ENCODE measurements around the gene CSTF1.
"Not testable (repeated sequence)": the region's sequence is repeated elsewhere in the genome, so short reads cannot be mapped to it uniquely, and the experiment has no call there.

The CSTF1 gene

DNA sequence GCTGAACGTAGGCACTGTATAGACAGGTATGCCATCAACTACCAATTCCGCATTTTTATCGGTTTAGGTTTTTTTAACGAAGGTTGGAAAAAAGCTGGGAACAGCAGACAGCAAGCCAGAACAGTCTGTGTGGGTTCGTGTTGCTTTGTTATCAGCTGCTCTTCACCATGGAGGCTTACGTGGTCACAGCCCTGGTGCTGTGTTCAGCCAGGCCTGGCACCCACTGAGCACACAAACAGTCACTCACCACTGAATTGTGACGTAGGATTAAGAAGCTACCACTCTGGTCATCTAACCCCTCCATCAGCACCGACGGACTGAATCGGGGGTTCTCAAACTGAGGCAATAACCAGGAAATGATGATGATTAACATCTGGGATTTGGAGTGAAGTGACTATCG lies 20.5 kb upstream of the CSTF1 start:
- DNase-seq = no peak

DNA sequence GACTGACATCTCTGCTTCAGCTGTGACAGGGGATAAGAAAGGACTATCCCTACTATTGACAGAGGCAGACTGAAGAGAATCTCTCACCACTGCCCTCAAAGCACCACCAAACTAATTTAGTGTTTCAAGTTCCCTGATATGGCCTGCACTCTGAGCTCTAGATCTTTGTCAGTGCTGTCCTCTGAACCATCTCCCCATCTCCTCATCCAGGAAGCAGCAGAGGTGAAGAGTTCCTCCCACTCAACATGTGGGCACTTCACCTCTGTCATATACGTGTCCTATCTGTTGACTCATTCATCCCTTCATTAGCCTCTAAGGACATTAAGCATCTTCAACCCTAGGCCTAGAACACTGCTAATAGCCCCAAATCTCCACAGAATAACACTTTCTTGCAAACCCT lies 19.6 kb upstream of the CSTF1 start:
- no peak for DNase-seq

DNA sequence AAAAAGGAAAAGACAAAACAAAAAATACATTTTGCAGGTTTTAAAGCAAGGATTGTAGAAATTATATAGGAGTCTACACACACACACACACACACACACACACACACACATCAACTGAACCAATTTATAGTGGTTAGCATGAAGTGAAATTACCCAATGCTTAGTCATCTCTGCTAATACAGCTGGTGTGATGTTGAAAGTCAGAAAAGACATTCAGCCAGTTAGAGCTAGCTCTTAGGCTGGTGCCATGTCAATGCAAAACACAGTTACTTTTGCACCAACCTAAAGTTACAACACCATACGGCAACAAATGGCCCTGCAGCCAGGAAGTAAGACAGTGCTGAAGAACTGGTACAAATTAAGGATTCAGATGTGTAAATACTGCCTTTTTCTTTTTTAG lies 18.5 kb upstream of the CSTF1 start:
- no peak for DNase-seq

- no peak for DNase-seq
Observed at GRCh38 chr20:56376331-56376730, 16.1 kb upstream of the CSTF1 start.

- DNase-seq = no peak
Observed at GRCh38 chr20:56378386-56378785, 14.1 kb upstream of the CSTF1 start.

- no peak for DNase-seq
Observed at GRCh38 chr20:56380375-56380774, 12.1 kb upstream of the CSTF1 start.

- DNase-seq = no peak
Observed at GRCh38 chr20:56381501-56381900, 10.9 kb upstream of the CSTF1 start.

GRCh38 chr20:56382696-56383095 lies 9.7 kb upstream of the CSTF1 start:
- DNase-seq = no peak

DNA sequence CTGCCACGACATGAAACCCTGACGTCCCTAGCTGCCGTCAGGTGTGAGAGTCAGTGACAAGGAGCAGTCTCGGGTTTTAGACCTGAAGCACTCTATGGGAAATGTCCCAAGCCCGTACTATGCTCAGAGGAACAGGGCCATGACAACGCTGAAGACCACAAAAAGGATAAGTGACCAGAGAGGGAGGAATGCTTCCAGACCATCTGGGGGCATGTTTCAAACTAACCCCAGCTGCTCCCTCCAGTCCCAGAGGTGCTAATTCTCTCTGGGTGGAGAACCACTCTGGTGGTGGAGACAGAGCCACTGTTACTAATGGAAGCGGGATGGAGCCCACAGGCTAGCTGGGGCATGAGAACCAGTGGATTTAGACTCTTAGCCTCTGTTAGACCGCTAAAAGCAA lies 9.1 kb upstream of the CSTF1 start:
- no peak for DNase-seq

DNA sequence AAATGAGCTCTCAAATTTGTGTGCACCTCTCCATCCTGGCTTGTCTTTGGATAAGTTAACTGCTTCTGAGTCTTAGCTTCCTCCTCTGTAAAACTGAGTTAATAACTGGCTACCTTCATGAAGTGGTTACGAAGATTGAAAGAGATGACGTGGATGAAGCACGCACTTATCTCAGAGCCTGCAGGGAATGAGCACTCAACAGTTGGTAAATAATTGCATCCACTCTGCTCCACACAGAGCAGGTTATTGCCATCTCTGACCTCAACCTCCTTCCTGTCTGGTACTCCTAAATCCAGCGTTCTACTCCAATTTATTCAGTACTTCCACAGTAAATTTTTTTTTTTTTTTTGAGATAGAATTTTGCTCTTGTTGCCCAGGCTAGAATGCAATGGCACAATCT lies 7.3 kb upstream of the CSTF1 start:
- DNase-seq = no peak

DNA sequence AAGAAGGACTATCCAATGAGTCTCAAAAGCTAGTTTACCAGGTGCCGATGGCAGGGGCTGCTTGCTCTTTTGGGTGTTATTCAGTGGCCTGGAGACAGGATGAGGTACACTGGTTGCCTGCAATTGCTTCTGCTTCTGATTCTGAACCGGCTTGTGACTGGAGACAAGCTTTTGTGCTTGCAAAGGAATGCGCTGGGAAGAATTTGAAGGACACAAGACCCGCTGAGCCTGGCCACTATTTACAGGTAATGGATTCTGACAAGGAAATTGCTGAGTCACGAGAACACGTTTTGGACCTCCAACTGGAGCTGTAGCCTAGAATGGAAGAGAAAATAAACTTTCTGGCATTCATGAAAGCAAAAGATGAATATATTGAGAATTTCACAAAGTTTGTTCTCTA lies 6.2 kb upstream of the CSTF1 start:
- DNase-seq = no peak

- DNase-seq = no peak
Observed at GRCh38 chr20:56388882-56389281, 3.6 kb upstream of the CSTF1 start.

DNA sequence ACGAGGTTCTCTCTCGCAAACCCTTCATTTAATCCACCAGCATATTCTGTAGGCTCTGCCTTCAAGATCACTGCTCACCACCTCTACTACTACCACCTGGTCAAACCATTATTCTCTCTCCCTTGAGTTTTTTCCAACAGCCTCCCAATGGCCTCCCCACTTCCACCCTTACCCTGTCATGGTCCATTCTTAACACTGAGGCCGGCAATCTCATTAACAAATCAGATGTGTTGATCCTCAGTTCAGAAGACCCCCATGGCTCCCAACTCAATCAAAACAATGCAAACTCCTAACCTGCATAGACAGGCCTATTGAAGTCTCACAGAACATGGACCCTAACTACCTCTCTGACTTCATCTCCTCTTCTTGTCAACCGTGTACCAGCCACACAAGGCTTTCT lies 2.6 kb upstream of the CSTF1 start:
- no peak for DNase-seq

DNA sequence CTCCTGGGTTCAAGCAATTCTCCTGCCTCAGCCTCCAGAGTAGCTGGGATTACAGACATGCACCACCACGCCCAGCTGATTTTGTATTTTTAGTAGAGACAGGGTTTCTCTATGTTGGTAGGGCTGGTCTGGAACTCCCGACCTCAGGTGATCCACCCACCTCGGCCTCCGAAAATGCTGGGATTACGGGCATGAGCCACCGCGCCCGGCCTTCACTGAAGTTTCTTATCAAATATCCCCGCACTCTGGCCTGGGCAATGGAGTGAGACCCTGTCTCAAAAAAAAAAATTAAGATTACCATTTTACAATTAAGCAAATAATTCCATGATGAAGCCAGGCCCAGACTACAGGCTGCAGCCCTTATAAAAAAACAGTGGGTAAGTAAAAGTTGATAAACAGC lies 2.0 kb upstream of the CSTF1 start:
- not testable (repeated sequence) for DNase-seq

DNA sequence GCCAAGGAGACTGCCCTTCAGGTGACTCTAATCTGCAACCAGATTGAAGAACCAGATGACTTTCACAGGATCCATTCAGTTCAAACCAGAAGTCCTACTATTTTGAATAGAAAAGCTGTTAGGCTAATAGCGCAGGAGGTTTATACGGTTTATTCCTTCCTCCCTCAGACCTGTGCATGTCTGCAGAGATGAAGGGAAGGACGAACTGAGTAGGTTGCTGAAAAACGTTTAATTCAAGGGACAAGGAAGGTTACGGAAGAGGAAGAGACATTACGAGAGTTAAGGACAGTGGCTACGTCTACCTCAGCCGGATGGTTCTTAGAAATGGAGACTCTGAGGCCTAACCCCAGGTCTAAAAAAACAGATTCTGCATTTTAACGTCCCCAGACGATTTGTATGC lies 1.4 kb upstream of the CSTF1 start:
- no peak for DNase-seq

GRCh38 chr20:56391596-56392131 lies 781 bp upstream of the CSTF1 start:
- DNase-seq = no peak

DNA sequence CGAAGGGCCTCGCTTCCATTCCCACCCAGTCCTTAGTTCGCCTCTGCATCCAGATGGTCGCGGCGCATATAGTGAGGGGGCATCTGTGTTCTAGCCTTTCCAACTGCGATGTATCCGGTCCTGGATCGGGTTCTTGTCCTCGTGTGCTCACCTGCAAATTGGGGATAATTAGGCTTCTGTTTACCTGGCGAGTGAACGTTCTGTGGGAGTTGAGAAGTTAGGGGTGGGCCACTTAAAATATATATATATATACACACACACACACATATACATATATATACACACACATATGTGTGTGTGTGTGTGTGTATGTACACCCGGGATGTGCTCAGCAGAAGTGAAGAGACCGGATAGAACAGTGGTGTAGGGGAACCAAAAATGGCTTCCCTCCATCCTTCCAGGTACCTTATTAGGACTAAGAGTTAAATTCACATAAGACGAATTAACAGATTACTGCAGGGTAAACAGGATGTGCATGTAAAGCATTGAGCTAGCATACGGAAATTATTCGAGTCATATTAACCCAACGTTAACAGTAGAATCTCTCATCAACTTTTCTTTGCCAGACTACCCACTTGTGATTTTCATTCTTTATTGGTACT lies 537 bp downstream of the CSTF1 start:
- DNase-seq = no peak

- DNase-seq = no peak
Observed at GRCh38 chr20:56393653-56394052, 1.2 kb downstream of the CSTF1 start.

DNA sequence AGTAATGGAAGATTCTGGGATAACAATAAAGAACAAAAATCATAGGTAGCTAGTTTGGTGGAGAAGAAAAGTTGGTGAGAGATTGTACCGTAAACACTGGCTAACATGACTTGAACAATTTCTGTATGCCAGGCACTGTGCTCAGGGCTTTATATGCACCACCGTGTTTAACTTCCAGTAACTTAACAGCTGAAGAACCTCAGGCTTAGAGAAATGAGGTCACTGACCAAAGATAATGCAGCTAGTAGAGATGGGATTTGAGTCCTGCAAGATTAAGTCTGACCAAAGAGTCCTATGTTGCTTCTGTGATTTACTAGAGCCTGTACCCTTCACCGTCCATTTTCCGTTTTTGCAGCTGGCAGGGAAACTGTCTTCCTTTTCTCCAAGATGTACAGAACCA lies 2.7 kb downstream of the CSTF1 start:
- DNase-seq = no peak

DNA sequence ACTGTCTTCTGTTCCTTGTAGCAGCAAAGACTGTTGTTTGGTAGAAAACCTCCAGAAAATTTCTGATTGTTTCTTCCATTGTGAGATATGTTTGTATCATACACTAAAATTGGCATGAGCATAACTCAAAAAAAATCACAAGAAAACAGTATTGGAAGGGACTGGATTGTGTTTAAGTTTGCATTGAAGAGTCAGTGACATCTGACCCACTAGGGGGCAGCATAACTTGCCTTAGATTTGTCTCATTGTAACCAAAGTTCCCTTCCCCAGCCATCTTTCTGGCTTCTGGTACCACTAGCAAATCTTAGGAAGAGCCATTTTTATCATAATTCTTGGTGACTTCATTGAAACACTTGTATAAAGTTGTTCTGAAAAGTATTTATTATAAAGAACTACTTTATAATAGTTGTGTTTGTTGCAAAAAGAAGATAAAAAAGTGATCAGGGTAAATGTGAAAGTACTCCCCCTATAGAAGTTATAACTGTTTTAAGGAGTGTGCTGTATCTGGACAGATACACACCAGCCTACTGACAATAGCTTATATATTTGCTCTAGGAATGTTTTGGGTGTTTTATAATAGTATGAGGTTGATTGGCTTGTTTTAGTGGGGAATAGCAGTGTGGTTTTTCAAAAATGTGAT lies 7.7 kb downstream of the CSTF1 start:
- peak in 1 of 2 experiments; percentile 40 for DNase-seq

GRCh38 chr20:56403465-56403864 lies 11.0 kb downstream of the CSTF1 start:
- DNase-seq = no peak

DNA sequence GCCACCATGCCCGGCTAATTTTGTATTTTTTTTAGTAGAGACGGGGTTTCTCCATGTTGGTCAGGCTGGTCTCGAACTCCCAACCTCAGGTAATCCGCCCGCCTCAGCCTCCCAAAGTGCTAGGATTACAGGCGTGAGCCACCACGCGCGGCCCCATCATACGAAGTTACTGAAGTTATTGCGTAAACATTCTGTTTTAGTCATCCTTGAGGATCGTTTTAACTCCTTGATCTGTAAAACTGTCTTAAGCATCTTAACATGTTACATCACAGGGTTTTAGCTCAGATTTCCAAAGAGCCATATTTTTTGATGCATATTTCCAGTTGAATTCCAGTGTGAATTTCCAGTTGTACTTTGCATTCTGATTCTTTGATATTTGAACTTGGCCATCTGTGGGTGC lies 12.9 kb downstream of the CSTF1 start:
- not testable (repeated sequence) for DNase-seq

DNA sequence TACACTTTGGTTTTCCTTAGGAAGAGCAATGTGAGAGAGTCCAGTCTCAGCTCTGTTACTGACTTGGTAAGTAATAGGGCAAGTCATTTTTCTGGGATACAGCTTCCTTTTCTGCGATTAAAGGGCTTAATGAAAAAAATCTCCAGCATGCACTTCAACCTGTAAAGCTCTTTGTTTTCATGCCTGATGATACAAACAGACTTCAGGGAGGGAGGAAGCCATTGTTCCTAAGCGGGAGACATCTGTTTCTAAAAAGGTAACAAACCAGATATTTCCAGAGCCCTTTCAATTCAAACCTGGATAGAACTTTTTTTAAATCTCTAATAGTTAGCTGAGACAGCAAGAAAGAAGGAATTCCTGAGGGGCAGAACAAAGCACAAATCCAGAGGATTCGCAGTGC lies 14.5 kb downstream of the CSTF1 start:
- DNase-seq = no peak

- DNase-seq = no peak
Observed at GRCh38 chr20:56409521-56409920, 17.1 kb downstream of the CSTF1 start.

DNA sequence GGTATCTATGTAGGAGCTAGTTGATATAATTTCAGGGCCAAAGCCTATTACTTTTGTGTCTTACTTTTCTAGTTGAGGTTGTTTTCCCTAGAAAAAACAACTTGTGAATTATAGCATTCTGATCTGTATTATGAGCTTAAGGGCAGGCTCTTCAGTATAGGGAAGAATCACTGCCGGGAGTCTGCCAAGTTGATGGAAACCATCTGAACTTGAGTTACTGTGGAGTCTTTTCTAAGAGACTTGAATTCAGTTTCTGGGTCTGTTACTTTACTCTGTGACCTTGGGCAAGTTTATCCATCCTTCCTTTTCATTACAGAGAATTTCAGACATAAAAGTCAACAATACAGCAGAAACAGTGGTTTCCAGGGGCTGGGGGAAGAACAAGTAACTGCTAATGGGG lies 17.5 kb downstream of the CSTF1 start:
- no peak for DNase-seq

Data from stimulated activated CD4-positive, alpha-beta T cell treated with anti-CD3 and anti-CD28 coated beads, Interleukin-4, amount 100 ng/mL, for 4 hours (primary cell).